Measurements from ENCODE around the gene DMTF1. TPM values are rescaled to one million over a fixed set of nuclear protein-coding genes. Genes with fewer than 3 reads are reported as not detected.

Gene DMTF1
- total and polyA plus RNA-seq, 2 experiments from 2014 or later: 37.8 to 75.1 TPM

GRCh38 chr7:87220734-87221215 is 68.5 kb downstream of the DMTF1 start:
- no peak overlapping the region for H3K27ac ChIP-seq
- H3K36me3 ChIP-seq (replicated peaks; ENCODE audit: insufficient read depth, low read depth): no peaks in the 10 kb centered on the region
- H4K20me1 ChIP-seq (ENCODE audit: insufficient read depth, poor library complexity, severe bottlenecking): no peaks in the 10 kb centered on the region
- no peaks in the 10 kb centered on the region for H3K9me2 ChIP-seq (replicated peaks; ENCODE audit: insufficient read depth)
- H3K4me1 ChIP-seq (ENCODE audit: insufficient read depth): peaks cover 16% of the 10 kb centered on the region
- H3K4me3 ChIP-seq: peak overlapping the region; percentile 98
- H2AFZ ChIP-seq: no peak overlapping the region
- TF ChIP-seq CTCF (IDR thresholded peaks at IDR 0.05; ENCODE audit: poor library complexity) (no peak), EZH2phosphoT487 (IDR thresholded peaks at IDR 0.05; ENCODE audit: low read depth, severe bottlenecking, unreplicated experiment) (no peak), EZH2 (IDR thresholded peaks at IDR 0.05; ENCODE audit: borderline replicate concordance) (no peak)
- WGBS (ENCODE audit: low lambda C conversion rate, missing lambda C conversion rate): 19% methylated on average over 17 of the region's 17 CpGs
- DNase-seq (ENCODE audit: low spot score): peak; percentile 53
- H3K79me2 ChIP-seq: peaks cover 28% of the 10 kb centered on the region
- H3K27me3 ChIP-seq: peaks cover 31% of the 10 kb centered on the region
- H3K4me2 ChIP-seq: peak overlapping the region; percentile 81
- no peaks in the 10 kb centered on the region for H3K9me3 ChIP-seq (ENCODE audit: low read depth)

GRCh38 chr7:87223666-87224065 is 71.4 kb downstream of the DMTF1 start:
- TF ChIP-seq EZH2 (IDR thresholded peaks at IDR 0.05; ENCODE audit: borderline replicate concordance) (no peak), EZH2phosphoT487 (IDR thresholded peaks at IDR 0.05; ENCODE audit: low read depth, severe bottlenecking, unreplicated experiment) (no peak), CTCF (IDR thresholded peaks at IDR 0.05; ENCODE audit: poor library complexity) (no peak)
- Histone ChIP-seq H3K4me2 (no peak overlapping the region), H2AFZ (no peak overlapping the region), H3K27me3 (peaks cover 45% of the 10 kb centered on the region), H3K9me2 (replicated peaks; ENCODE audit: insufficient read depth) (no peaks in the 10 kb centered on the region), H3K4me1 (ENCODE audit: insufficient read depth) (peaks cover 7% of the 10 kb centered on the region), H3K4me3 (no peak overlapping the region), H3K36me3 (replicated peaks; ENCODE audit: insufficient read depth, low read depth) (no peaks in the 10 kb centered on the region), H3K79me2 (peaks cover under 1% of the 10 kb centered on the region), H4K20me1 (ENCODE audit: insufficient read depth, poor library complexity, severe bottlenecking) (no peaks in the 10 kb centered on the region), H3K9me3 (ENCODE audit: low read depth) (no peaks in the 10 kb centered on the region), H3K27ac (no peak overlapping the region)
- 57% methylated on average over 1 of the region's 1 CpG for WGBS (ENCODE audit: low lambda C conversion rate, missing lambda C conversion rate)
- no peak for DNase-seq (ENCODE audit: low spot score)

DNA sequence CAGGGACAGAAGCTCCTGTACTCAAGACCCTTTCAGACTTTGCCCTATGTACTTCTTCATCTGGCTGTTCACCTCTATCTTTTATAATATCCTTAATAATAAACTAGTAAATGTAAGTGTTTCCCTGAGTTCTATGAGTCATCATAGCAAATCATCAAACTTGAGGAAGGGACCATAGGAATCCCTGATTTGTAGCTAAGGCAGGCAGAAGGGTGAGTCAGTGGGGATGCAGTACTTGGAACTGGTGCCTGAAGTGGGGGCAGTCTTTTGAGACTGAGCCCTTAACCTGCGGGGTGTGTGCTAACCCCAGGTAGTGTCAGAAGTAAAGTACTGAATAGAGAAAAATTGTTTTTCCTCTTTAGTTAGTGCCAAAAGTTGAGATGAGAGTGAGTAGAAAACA is 73.4 kb downstream of the DMTF1 start:
- Histone ChIP-seq H3K27me3 (peaks cover 45% of the 10 kb centered on the region), H3K4me3 (no peak overlapping the region), H3K36me3 (replicated peaks; ENCODE audit: insufficient read depth, low read depth) (no peaks in the 10 kb centered on the region), H3K9me2 (replicated peaks; ENCODE audit: insufficient read depth) (no peaks in the 10 kb centered on the region), H3K4me1 (ENCODE audit: insufficient read depth) (peaks cover 6% of the 10 kb centered on the region), H2AFZ (no peak overlapping the region), H3K4me2 (no peak overlapping the region), H3K9me3 (ENCODE audit: low read depth) (no peaks in the 10 kb centered on the region), H3K79me2 (no peaks in the 10 kb centered on the region), H3K27ac (no peak overlapping the region), H4K20me1 (ENCODE audit: insufficient read depth, poor library complexity, severe bottlenecking) (no peaks in the 10 kb centered on the region)
- WGBS (ENCODE audit: low lambda C conversion rate, missing lambda C conversion rate): 69% methylated on average over 1 of the region's 1 CpG
- no peak for DNase-seq (ENCODE audit: low spot score)
- no peak for TF ChIP-seq EZH2phosphoT487 (IDR thresholded peaks at IDR 0.05; ENCODE audit: low read depth, severe bottlenecking, unreplicated experiment)
- no peak for TF ChIP-seq EZH2 (IDR thresholded peaks at IDR 0.05; ENCODE audit: borderline replicate concordance)
- no peak for TF ChIP-seq CTCF (IDR thresholded peaks at IDR 0.05; ENCODE audit: poor library complexity)

DNA sequence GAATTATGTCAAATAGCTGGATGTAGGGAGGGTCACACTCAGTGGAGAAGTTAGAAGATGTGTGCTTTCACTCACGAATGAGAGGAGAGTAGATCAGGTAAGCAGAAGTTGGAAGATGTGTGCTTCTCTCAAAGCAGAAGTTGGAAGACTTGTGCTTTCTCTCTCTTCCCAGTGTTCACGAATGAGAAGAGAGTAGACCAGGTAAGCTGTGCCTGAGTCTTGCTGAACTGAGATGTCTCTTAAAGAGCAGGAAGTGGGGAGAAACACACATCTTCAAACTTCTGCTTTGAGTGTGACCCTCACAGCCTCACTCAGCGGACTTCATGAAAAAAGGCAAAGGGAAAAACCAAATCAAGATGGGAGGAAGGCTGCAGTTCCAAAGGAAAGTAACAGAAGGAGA is 74.2 kb downstream of the DMTF1 start:
- Histone ChIP-seq H3K4me1 (ENCODE audit: insufficient read depth) (no peaks in the 10 kb centered on the region), H4K20me1 (ENCODE audit: insufficient read depth, poor library complexity, severe bottlenecking) (no peaks in the 10 kb centered on the region), H2AFZ (no peak overlapping the region), H3K4me3 (no peak overlapping the region), H3K27me3 (peaks cover 43% of the 10 kb centered on the region), H3K36me3 (replicated peaks; ENCODE audit: insufficient read depth, low read depth) (no peaks in the 10 kb centered on the region), H3K79me2 (no peaks in the 10 kb centered on the region), H3K27ac (no peak overlapping the region), H3K4me2 (no peak overlapping the region), H3K9me3 (ENCODE audit: low read depth) (no peaks in the 10 kb centered on the region), H3K9me2 (replicated peaks; ENCODE audit: insufficient read depth) (no peaks in the 10 kb centered on the region)
- DNase-seq (ENCODE audit: low spot score): no peak
- TF ChIP-seq CTCF (IDR thresholded peaks at IDR 0.05; ENCODE audit: poor library complexity): no peak
- TF ChIP-seq EZH2 (IDR thresholded peaks at IDR 0.05; ENCODE audit: borderline replicate concordance): no peak
- TF ChIP-seq EZH2phosphoT487 (IDR thresholded peaks at IDR 0.05; ENCODE audit: low read depth, severe bottlenecking, unreplicated experiment): no peak
- WGBS (ENCODE audit: low lambda C conversion rate, missing lambda C conversion rate): 71% methylated on average over 3 of the region's 3 CpGs

All from hepatocyte (in vitro differentiated cells).